ENCODE measurements around the gene RNASE1.
"Not testable (repeated sequence)": the region's sequence is repeated elsewhere in the genome, so short reads cannot be mapped to it uniquely, and the experiment has no call there.

Gene RNASE1

DNA sequence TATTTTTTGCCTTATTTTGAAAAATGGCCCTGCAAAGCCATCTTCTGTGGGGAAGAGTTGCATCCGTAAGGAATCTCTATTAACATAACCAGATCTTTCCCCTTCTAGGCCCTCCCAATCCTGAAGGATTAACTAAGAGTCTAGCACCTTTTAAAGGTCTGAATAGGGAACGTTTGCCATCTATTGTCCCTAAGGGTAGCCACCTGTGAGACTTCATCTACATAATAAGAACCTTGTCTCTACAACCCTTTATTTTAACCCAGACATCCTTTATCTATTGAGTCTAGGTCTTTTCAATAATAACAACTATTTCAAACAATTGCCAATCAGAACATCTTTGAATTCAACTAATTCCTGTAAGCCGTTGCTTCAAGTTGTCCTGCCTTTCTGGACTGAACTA lies 30.0 kb downstream of the RNASE1 start:
- no peak for DNase-seq (ENCODE audit: low read depth in 2 of 2)

DNA sequence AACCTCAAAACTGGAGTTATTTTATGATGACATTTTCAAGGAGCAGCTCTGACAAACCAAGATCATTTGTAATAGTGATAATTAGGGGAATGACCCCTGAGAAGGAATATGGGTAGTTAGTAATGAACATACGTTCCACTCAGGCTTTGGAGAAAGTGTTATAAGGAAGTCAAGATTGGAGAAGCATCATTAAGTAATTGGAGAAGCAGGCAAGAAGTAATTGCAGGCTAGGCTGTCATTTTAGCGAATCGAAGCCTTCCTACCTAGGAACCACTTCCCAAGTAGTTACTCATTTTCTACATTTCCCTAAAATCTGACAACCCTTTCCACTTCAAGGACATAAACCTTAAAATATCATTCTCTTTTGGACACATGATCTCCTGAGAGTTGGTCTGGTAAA lies 33.2 kb downstream of the RNASE1 start:
- DNase-seq (ENCODE audit: low read depth in 2 of 2), result no peak

DNA sequence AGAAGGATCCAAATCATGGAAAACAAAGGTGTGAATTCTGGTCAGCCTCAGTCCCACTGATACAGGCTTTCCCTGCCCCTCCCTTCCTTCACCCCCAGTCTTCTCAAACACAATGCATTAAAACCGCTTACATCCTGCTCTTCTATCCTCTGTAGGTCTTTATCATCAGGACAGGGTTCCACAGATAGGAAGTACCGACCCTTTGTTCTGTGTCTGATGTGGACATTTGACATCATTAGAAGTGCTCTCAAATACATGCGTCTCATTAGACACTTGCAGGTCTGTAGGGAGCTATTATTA lies 34.1 kb downstream of the RNASE1 start:
- no peak for DNase-seq (ENCODE audit: low read depth in 2 of 2)

DNA sequence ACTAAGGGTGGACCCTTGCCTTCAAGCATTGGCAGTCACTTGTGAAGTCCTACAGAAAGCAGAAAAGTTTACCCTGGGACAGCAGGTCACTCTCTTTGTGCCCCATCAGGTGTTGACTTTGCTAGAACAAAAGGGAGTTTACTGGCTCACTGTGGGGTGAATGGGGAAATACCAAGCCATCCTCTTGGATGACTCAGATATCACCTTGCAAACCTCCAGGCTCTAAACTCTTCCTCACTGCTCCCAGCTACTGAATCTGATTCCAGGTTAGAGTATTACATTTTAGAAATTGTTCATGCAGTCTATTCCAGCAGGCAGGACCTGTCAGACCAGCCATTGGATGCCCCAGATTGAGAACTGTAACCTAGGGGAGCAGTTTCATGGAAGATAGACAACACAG lies 41.7 kb downstream of the RNASE1 start:
- DNase-seq (ENCODE audit: low read depth in 2 of 2), result no peak

DNA sequence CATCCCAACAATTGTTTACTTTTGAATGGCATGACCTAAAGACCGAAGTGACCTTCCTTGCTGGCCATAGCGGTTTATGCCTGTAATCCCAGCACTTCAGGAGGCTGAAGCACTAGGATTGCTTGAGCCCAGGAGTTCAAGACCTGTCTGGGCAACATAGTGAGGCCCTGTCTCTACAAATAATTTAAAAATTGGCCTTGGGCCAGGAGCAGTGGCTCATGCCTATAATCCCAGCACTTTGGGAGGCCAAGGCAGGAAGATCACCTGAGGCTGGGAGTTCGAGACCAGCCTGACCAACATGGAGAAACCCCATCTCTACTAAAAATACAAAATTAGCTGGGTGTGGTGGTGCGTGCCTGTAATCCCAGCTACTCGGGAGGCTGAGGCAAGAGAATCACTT lies 43.2 kb downstream of the RNASE1 start:
- not testable (repeated sequence) for DNase-seq (ENCODE audit: low read depth in 2 of 2)

DNA sequence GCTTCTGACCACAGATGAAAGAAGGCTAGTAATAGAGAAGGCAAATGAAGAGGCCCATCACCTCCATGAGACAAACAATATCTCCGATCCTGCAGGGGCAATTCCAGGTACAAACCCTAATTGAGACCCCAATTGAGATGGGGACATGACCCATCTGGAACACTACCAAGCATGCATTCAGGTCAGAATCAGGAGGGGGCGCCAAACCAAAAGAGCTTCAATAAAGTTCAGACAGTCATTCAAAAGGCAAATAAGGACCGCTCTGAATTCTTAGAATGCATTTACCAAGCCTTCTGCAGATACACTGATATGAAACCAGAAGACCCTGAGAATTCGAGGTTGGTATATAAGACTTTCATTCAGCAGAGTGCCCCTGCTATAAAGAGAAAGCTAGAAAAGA lies 44.7 kb downstream of the RNASE1 start:
- DNase-seq (ENCODE audit: low read depth in 2 of 2), result no peak

DNA sequence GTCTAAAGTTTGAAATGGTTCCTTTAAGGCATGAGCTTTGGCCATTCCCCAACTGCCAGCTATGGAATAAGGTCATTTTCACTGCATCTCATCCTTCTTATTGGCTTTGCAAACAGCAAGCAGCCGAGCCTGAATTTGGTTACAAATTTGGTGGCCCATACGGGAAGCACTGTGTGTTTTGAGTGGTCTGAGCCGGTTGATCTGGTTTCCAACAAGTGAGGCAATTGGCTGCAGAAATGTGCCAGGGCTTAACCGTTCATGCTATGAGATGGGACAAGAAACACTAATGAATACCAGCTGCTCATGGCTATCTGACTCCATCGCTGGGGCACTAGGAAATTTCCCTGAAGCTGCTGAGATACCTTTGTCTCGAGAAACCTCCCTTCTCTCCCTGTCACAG lies 47.6 kb downstream of the RNASE1 start:
- DNase-seq (ENCODE audit: low read depth in 2 of 2), result no peak

DNA sequence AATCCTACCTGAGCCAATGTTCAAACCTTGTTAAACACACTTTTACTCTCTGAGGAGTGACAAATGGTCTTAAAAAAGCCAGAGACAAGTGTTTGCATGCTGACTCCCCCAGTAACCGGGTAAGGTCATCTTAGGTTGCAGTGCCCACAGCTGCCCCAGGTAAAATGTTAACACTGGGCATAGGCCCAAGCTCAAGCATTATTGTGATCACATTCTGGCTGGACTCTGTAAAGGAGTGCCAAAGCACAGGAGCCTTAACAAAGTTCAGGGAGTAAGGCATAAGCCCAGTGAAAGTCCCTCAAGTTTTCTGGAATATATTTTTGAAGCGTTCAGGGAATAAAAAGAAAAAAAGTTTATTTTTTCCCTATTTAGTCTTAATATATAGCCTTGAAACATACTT lies 48.3 kb downstream of the RNASE1 start:
- DNase-seq (ENCODE audit: low read depth in 2 of 2), result no peak

DNA sequence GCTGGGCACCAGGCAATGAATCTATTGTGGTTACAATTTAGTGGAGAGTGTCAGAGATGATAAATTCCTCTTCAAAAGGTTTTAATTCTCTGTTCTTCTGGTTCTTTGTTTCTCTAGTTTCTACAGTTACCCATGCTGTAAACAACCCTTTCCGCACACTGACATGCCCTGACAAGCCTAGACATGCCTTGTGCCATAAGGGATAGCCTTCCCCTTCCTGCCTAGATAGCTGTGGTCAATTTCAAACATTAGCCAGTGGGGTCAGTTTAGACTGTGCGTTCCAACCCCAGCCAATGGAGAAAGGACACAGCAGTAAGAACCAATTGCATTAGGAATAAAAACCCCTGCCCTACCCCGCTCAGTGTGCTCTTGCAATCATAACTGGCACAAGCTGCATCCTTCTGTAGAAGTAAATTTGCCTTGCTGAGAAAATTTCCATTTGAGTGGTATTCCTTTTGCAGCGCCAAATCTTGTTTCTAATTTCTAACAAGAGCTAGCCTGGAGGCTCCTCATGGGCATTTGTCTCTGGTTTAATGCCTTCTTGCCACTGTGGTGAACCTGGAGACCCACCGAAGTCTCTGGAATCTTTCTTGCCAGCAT lies 50.6 kb downstream of the RNASE1 start:
- no peak for DNase-seq (ENCODE audit: low read depth in 2 of 2)
